PC-3 (cell line): ENCODE results near the gene WDR19.

Experiments
- EZH2 ChIP-seq: fragments of 300-600 bp; sonication (generic); IDR thresholded peaks from one replicate; pipeline ENCODE4 v1.6.1; 2017; ENCODE audit warnings: antibody characterized with exemption, mild to moderate bottlenecking, low read length; ENCODE audit not compliant: unreplicated experiment
- EZH2phosphoT487 ChIP-seq: fragments of 300-600 bp; sonication (generic); IDR thresholded peaks from 2 replicates; pipeline ENCODE4 v1.6.1; 2018; ENCODE audit warnings: mild to moderate bottlenecking, antibody characterized with exemption, low read length, borderline replicate concordance
- TF ChIP-seq, protein P1 (sequence below): fragments of 300-600 bp; sonication (generic); conservative IDR thresholded peaks from 2 replicates; pipeline ENCODE4 v1.5.1; 2017; ENCODE audit warnings: antibody characterized with exemption, low read depth, mild to moderate bottlenecking, low read length

DNA sequence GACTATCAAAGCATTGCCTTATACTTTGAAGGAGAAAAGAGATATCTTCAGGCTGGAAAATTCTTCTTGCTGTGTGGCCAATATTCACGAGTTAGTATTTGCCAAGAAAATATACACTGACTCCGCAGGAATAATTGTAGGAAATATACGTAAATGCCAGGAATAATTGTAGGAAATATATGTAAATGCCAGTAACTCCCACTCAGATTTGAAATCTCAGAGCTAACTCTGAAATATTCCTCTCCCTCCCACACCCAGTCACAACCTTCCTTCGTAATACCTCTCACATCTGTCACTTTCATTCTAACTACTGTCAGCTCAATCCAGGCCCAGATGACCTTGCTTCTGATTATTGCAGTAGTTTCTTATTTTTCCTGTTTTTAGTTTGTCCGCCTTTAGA, 73.5 kb downstream of the WDR19 start:
- TF ChIP-seq EZH2phosphoT487 (no peak), EZH2 (no peak)
- TF ChIP-seq, protein P1, sequence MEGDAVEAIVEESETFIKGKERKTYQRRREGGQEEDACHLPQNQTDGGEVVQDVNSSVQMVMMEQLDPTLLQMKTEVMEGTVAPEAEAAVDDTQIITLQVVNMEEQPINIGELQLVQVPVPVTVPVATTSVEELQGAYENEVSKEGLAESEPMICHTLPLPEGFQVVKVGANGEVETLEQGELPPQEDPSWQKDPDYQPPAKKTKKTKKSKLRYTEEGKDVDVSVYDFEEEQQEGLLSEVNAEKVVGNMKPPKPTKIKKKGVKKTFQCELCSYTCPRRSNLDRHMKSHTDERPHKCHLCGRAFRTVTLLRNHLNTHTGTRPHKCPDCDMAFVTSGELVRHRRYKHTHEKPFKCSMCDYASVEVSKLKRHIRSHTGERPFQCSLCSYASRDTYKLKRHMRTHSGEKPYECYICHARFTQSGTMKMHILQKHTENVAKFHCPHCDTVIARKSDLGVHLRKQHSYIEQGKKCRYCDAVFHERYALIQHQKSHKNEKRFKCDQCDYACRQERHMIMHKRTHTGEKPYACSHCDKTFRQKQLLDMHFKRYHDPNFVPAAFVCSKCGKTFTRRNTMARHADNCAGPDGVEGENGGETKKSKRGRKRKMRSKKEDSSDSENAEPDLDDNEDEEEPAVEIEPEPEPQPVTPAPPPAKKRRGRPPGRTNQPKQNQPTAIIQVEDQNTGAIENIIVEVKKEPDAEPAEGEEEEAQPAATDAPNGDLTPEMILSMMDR: no peak
